ENCODE data around the gene PALM3.

Gene PALM3, protein sequence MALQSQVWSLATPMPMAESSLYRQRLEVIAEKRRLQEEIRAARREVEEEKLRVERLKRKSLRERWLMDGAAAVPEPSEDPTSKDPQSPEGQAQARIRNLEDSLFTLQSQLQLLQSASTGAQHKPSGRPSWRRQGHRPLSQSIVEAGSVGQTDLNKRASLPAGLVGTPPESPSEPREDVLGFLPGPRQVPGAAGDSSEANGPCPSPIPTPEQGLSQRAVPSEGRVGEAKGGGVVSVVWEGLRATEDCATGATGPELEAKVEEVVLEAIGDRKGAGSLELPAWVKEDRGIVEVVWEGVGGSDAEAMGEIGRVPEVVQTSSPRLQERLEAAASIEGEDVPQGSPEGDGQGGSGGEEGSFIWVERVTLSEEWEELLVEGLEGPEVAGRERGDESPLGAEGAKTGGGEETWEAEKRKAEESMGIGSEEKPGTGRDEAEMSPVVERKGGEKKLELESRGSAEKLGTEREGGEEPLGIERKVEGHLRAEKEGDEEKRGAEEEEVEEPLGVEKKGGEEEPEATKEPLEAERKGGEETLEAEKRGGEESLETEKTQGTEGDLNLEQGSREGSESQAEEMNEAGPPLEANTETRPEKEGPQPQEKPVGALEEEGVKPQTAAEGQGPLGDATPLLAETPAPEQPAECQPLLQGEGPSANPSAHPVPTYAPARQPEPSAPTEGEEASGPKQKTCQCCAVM

DNA sequence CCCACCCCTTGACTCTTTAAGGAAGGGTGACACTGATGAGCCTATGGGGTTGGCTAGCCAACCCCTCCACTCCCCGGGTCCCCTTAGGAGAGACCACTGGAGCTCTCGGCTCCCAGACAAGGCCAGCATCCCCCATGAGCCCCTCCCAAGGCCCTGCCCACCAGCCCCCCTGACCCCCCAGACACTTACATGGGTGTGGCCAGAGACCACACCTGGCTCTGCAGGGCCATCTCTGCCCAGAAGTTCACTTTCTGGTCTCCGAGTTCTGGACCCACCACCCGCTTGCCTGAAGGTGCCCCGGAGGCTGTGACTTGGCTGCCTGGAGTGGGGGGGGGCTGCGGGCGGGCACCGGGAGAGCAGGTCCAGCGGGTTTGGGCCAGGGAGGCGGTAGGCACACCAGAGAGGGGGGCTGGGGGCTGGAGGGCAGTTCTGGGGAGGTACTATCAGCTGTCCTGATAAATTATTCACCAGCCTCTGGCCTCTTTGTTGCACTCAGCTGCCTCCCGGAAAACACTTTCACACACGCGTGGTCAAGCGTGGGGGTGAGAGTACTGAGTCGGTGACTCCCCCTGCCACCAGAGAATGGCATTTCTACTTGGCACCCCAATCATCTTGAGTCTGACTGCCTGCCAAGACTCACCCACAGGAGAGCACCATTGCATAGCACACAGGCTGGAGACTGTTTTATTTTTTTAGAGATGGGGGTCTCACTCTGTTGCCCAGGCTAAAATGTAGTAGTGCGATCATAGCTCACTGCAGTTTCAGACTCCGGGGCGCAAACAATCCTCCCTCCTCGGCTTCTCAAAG lies at the start of gene PALM3:
TSS of gene PALM3 (minus strand) at position 326 of the 807 bp plus-strand sequence. CDS start at position 230, 96 bp downstream.
- in situ Hi-C loops (cut with MboI; ENCODE audit: low sequenced_read_pairs), result no loop called here

DNA sequence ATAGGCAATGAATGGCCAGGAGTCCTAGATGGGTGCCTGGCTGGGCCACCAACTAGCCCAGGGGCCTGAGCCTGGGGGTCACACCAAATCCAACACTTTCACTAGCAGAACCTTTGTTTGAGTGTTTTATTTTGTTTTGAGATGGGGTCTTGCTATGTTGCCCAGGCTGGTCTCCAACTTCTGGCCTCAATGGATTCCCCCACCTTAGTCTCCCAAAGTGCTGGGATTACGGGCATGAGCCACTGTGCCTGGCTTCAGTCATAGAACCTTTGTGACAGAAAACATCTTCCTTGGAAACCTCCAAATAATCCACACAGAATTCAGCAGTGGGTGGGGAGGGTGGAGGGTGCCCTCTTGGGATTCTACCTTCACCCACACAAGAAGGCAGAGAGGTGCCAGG lies 49.6 kb upstream of the PALM3 start:
- in situ Hi-C loops (cut with MboI; ENCODE audit: low sequenced_read_pairs), result no loop called here

GRCh38 chr19:14110650-14111049 lies 48.8 kb upstream of the PALM3 start:
- in situ Hi-C loops (cut with MboI; ENCODE audit: low sequenced_read_pairs), result no loop called here

DNA sequence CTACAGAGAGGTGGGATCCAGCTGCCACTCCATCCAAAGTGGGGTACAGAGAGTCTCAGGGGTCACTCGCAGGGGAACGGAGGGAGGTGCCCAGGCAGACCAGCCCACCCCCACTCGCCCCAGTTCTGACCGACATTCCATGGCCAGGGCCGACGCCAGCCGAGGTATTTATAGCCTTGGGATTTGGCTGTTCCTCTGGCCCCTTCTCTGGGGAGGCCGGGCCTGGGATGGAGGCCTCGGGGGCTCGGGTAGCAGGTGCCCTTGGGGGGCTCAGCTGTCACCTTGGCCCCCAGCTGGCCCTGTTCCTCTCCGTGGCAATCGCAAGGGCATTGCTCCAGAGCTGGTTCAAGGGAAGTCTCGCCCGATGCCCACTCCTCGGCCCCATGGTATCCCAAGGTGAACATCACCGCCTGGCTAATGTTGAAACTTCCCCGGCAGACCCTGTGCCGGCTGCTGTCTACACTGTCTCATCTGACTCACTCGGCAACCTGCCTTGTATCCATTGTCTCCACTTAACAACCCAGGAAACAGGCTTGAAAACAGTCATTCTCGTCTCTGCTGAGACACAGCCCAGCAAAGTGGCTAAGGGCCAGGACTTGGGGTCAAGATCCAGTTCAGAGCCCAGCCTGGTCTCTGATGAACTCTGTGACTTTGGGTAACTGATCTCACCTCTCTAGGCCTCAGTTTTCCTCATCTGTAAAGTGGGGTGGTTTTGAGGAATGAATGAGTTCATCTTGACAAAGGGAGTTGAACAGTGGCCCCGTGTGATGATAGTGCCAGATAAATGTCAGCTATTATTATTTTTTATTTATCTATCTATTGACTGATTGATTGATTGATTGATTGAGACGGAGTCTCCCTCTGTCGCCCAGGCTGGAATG lies 45.9 kb upstream of the PALM3 start:
- in situ Hi-C loops (cut with MboI; ENCODE audit: low sequenced_read_pairs), result no loop called here

- in situ Hi-C loops (cut with MboI; ENCODE audit: low sequenced_read_pairs), result no loop called here
Measured at GRCh38 chr19:14106840-14107239, 45.0 kb upstream of the PALM3 start.

GRCh38 chr19:14105680-14106079 lies 43.8 kb upstream of the PALM3 start:
- in situ Hi-C loops (cut with MboI; ENCODE audit: low sequenced_read_pairs), result no loop called here

GRCh38 chr19:14103310-14103709 lies 41.4 kb upstream of the PALM3 start:
- in situ Hi-C loops (cut with MboI; ENCODE audit: low sequenced_read_pairs), result no loop called here

GRCh38 chr19:14102756-14103155 lies 40.9 kb upstream of the PALM3 start:
- in situ Hi-C loops (cut with MboI; ENCODE audit: low sequenced_read_pairs), result no loop called here

GRCh38 chr19:14102102-14102696 lies 40.3 kb upstream of the PALM3 start:
- in situ Hi-C loops (cut with MboI; ENCODE audit: low sequenced_read_pairs), result no loop called here

DNA sequence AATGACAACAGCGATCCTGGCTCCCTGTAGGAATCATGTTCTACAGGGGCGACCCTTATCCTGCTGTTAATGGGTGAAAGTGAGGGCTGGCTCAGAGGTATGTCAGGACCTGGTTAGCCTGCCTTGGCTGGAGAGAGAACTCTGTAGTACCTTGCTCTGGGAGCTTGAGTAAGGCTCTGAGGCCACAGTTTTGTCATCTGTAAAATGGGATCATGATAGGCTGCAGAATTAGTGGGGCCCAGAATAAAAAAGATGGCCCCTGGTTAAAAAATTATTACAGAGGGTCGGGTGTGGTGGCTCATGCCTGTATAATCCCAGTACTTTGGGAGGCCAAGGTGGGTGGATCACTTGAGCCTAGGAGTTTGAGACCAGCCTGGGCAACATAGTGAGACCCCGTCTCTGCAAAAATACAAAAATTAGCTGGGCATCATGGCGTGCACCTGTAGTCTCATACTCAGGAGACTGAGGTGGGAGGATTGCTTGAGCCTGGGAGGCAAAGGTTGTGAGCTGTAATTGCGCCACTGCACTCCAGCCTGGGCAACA lies 39.2 kb upstream of the PALM3 start:
- in situ Hi-C loops (cut with MboI; ENCODE audit: low sequenced_read_pairs), result no loop called here

GRCh38 chr19:14097532-14098151 lies 35.8 kb upstream of the PALM3 start:
- in situ Hi-C loops (cut with MboI; ENCODE audit: low sequenced_read_pairs), result no loop called here

DNA sequence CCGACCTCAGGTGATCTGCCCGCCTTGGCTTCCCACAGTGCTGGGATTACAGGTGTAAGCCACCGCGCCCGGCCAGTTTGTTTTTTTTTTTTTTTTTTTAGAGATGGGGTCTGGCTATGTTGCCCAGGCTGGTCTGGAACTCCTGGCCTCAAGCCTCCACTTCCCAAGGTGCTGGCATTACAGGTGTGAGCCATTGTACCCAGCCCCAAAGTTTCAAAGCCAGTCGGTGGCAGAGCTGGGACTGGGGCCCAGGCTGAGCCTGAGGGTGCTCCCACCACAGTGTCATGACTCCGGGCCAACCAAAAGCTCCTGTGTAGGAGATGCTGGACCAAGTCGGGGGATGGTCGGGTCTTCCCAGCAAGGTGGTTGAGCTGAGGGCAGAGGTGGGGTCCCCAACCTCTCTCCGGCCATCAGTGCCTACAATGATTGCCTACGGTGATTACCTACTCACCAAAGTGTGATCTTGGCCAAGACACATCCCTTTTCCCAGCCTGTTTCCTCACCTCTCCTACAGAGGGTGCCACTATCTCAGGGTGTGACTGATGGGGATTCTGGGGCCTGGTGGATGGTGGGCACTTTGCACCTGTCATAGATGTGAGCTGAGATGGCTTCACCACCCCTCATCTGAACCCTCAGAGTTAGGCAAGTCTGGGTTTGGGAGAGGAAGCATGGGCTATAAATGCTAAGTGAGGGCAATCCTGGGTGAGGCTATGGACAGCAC lies 34.6 kb upstream of the PALM3 start:
- in situ Hi-C loops (cut with MboI; ENCODE audit: low sequenced_read_pairs), result no loop called here

DNA sequence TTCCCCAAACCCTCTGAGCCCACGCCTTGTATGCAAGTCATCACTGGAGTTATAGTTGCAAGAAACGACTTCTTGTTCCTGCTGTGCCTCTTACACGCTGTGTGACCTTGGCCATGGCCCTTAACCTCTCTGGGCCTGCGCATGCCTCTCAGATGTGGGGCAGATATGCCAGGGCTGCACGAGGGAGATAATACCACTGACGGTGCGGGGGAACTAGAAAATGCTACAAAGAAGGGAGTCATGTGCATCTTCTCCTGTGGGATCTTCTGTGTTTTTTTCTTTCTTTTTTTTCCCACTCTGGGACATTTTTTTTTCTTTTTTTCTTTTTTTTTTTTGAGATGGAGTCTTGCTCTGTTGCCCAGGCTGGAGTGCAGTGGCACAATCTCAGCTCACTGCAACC lies 33.0 kb upstream of the PALM3 start:
- in situ Hi-C loops (cut with MboI; ENCODE audit: low sequenced_read_pairs), result no loop called here

GRCh38 chr19:14093117-14093823 lies 31.4 kb upstream of the PALM3 start:
- in situ Hi-C loops (cut with MboI; ENCODE audit: low sequenced_read_pairs), result no loop called here

- in situ Hi-C loops (cut with MboI; ENCODE audit: low sequenced_read_pairs), result no loop called here
Measured at GRCh38 chr19:14091813-14092462, 30.1 kb upstream of the PALM3 start.

- in situ Hi-C loops (cut with MboI; ENCODE audit: low sequenced_read_pairs), result no loop called here
Measured at GRCh38 chr19:14091081-14091812, 29.4 kb upstream of the PALM3 start.

DNA sequence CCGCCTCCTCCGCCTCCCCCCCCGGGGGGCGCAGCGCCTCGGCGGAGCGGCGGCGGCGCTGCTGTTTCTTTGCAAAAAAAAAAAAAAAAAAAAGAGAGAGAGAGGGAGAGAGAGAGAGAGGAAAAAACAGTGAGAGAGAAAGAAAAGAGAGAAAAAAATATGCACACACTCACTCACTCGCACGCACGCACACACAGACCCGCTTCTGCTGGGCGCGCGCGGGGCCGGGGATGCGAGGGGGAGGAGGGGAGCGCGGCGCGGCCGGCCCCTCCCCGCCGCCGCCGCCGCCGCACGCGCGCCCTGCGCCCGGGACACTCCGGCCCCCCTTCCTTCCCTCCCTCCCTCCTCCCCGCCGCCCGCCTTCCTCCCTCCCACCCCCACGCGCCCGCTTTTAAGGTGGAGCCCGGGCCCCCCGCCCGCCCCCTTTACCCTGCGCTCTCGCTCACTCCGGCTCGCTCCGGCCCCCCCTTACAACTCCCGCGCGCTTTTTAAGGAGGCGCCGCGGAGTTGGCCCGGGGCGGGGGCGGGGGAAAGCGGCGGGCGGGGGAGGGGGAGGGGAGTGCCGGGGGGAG lies 28.7 kb upstream of the PALM3 start, which contains the start of gene SAMD1:
TSS of gene SAMD1 (minus strand) at position 243 of the 572 bp plus-strand sequence.
- in situ Hi-C loops (cut with MboI; ENCODE audit: low sequenced_read_pairs), result no loop called here

Data from HL-60/S4 treated with phorbol 12-myristate 13-acetate at 8.2 ng/mL for 4 days and 3 days (cell line).